GM19099 (cell line): ENCODE data around the gene SURF6.

Experiments used
- POLR2A ChIP-seq: IDR thresholded peaks from 3 replicates; pipeline ENCODE4 v1.6.1; 2011; ENCODE audit warnings: low read depth; ENCODE audit not compliant: insufficient read length; ENCODE audit errors: extremely low read depth

Gene SURF6

GRCh38 chr9:133286523-133286922 is 49.5 kb downstream of the SURF6 start:
- no peak for TF ChIP-seq POLR2A

- TF ChIP-seq POLR2A = no peak
These were observed 50.7 kb downstream of the SURF6 start for GRCh38 chr9:133285252-133285775.

GRCh38 chr9:133284362-133284761 is 51.6 kb downstream of the SURF6 start:
- no peak for TF ChIP-seq POLR2A

- no peak for TF ChIP-seq POLR2A
These were observed 53.3 kb downstream of the SURF6 start for GRCh38 chr9:133282464-133283238.

GRCh38 chr9:133280392-133280791 is 55.6 kb downstream of the SURF6 start:
- TF ChIP-seq POLR2A = no peak
